ENCODE measurements around the gene OR2A25. TPM values are rescaled to one million over a fixed set of nuclear protein-coding genes. Genes with fewer than 3 reads are reported as not detected.

OR2A25 gene
- total RNA-seq, 1 experiment from 2014 or later, result not detected

Small RNA genes lying within 50 kb of the gene (small RNA-seq; reads per million reads assigned to genes)
- 0 reads per million in 2 experiments for gene OR2A41P

Other genes starting within 250 kb of the OR2A25 start
- gene TCAF1, start 167.6 kb upstream of the OR2A25 start, total RNA-seq (2014; rRNA removed; shearing (Covaris generic)), result 21.2 and 25.9 TPM in 2 replicates
- gene OR2F2, start 134.6 kb upstream of the OR2A25 start, total RNA-seq (2014; rRNA removed; shearing (Covaris generic)), result not detected in 2 replicates
- not detected in 2 replicates for gene OR2F1, start 115.0 kb upstream of the OR2A25 start, total RNA-seq (2014; rRNA removed; shearing (Covaris generic))
- gene OR6B1, start 69.5 kb upstream of the OR2A25 start, total RNA-seq (2014; rRNA removed; shearing (Covaris generic)), result not detected in 2 replicates
- gene OR2A5, start 20.9 kb upstream of the OR2A25 start, total RNA-seq (2014; rRNA removed; shearing (Covaris generic)), result under 0.01 TPM in 1 of 2 replicates, not detected in the other
- not detected in 2 replicates for gene OR2A12, start 16.5 kb downstream of the OR2A25 start, total RNA-seq (2014; rRNA removed; shearing (Covaris generic))
- gene OR2A2, start 39.8 kb downstream of the OR2A25 start, total RNA-seq (2014; rRNA removed; shearing (Covaris generic)), result not detected in 2 replicates
- not detected in 2 replicates for gene OR2A14, start 53.4 kb downstream of the OR2A25 start, total RNA-seq (2014; rRNA removed; shearing (Covaris generic))
- gene CTAGE4, start 113.7 kb downstream of the OR2A25 start, total RNA-seq (2014; rRNA removed; shearing (Covaris generic)), result not detected in 2 replicates
- gene ARHGEF35, start 126.0 kb downstream of the OR2A25 start, total RNA-seq (2014; rRNA removed; shearing (Covaris generic)), result not detected in 2 replicates
- not detected in 2 replicates for gene OR2A42, start 169.8 kb downstream of the OR2A25 start, total RNA-seq (2014; rRNA removed; shearing (Covaris generic))
- gene OR2A7, start 195.0 kb downstream of the OR2A25 start, total RNA-seq (2014; rRNA removed; shearing (Covaris generic)), result 0.27 TPM in 1 of 2 replicates, not detected in the other
- gene CTAGE8, start 199.5 kb downstream of the OR2A25 start, total RNA-seq (2014; rRNA removed; shearing (Covaris generic)), result not detected in 2 replicates
- not detected in 2 replicates for gene OR2A1, start 242.6 kb downstream of the OR2A25 start, total RNA-seq (2014; rRNA removed; shearing (Covaris generic))

Measured in SK-MEL-5 (cell line).